DND-41 (cell line): ENCODE results near the gene CTIF.

Experiments used
- CTCF ChIP-seq: IDR thresholded peaks from 2 replicates; pipeline ENCODE4 v1.5.1; 2012; ENCODE audit warnings: borderline replicate concordance, low read length, moderate library complexity, mild to moderate bottlenecking; ENCODE audit not compliant: poor library complexity, severe bottlenecking; ENCODE audit errors: extremely low read depth
- EZH2 ChIP-seq: IDR thresholded peaks from 3 replicates; pipeline ENCODE4 v1.6.1; 2012; ENCODE audit warnings: borderline replicate concordance, low read depth, mild to moderate bottlenecking, moderate library complexity, low read length, inconsistent platforms; ENCODE audit not compliant: severe bottlenecking

GRCh38 chr18:48566589-48566988 lies 27.8 kb downstream of the CTIF start:
- TF ChIP-seq CTCF (no peak), EZH2 (no peak)
